ENCODE measurements around the gene SPDYE17. TPM values are rescaled to one million over a fixed set of nuclear protein-coding genes. Genes with fewer than 3 reads are reported as not detected.
"Not testable (repeated sequence)": the region's sequence is repeated elsewhere in the genome, so short reads cannot be mapped to it uniquely, and the experiment has no call there.

The SPDYE17 gene
- total and polyA plus RNA-seq, 4 donors, result not detected

DNA sequence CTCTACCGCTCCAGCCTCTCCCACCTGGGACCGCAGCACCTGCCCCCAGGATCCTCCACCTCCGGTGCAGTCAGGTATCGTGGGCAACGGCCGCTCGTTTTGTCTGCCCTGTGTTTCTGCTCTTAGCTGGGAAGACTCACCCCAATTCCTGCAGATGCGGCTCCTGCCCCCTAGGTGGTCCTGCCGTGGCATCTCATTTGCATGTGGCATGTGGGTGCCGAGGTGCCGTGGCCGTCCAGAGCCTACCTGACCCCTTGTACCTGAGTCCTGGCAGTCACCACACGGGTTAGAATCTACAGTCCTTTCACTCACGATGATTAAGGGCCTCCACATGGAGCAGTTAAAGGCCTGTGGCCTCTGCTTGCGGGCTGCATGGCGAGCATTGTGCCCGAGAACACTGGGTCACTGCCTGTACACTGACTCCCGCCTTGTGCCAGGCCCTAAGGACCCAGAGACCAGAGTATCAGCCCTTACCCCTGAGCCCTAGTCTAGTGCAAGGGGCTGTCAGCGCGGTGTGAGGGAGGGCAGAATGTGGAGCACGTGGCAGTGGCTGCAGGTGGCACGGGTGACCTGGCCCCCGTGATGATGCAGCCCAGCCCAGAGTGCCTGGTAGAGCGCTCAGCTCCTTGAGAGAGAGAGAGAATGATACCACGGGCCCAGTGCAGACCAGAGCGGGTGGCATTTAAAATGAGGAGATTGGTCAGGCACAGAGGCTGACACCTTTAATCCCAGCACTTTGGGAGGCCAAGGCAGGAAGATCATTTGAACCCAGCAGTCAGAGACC is 50.8 kb downstream of the SPDYE17 start:
- not testable (repeated sequence) for H3K36me3 ChIP-seq (ENCODE audit: control insufficient read depth in 4 of 4, insufficient read depth in 3 of 4, low read depth in 1 of 4, low read length in 3 of 4); H3K27me3 ChIP-seq (ENCODE audit: control insufficient read depth in 4 of 4, insufficient read depth in 4 of 4, low read length in 3 of 4); H3K4me3 ChIP-seq (ENCODE audit: low read depth in 1 of 3, low read length in 3 of 3); H3K4me1 ChIP-seq (ENCODE audit: control insufficient read depth in 4 of 4, insufficient read depth in 4 of 4, low read length in 3 of 4); H3K27ac ChIP-seq (ENCODE audit: low read depth in 1 of 2, low read length in 2 of 2); DNase-seq (ENCODE audit: low spot score); H3K9me3 ChIP-seq (ENCODE audit: control insufficient read depth in 4 of 4, low read length in 3 of 4); H3K9ac ChIP-seq (ENCODE audit: low read depth in 1 of 2, low read length in 2 of 2)
- 96% methylated on average over 25 of the region's 26 CpGs for WGBS

DNA sequence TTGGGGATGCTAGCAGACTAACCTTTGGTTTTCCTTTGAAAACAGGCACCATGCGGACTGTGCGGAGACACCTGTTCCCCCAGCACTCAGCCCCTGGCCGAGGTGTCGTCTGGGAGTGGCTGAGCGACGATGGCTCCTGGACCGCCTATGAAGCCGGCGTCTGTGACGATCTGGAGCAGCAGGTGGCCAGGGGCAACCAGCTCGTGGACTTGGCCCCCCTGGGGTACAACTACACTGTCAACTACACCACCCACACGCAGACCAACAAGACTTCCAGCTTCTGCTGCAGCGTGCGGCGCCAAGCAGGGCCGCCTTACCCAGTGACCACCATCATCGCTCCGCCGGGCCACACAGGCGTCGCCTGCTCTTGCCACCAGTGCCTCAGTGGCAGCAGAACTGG is 51.6 kb downstream of the SPDYE17 start:
- WGBS, result 98% methylated on average over 21 of the region's 21 CpGs
- H3K27ac ChIP-seq (ENCODE audit: low read depth in 1 of 2, low read length in 2 of 2); H3K4me1 ChIP-seq (ENCODE audit: control insufficient read depth in 4 of 4, insufficient read depth in 4 of 4, low read length in 3 of 4); DNase-seq (ENCODE audit: low spot score); H3K4me3 ChIP-seq (ENCODE audit: low read depth in 1 of 3, low read length in 3 of 3); H3K27me3 ChIP-seq (ENCODE audit: control insufficient read depth in 4 of 4, insufficient read depth in 4 of 4, low read length in 3 of 4); H3K9me3 ChIP-seq (ENCODE audit: control insufficient read depth in 4 of 4, low read length in 3 of 4); H3K9ac ChIP-seq (ENCODE audit: low read depth in 1 of 2, low read length in 2 of 2); H3K36me3 ChIP-seq (ENCODE audit: control insufficient read depth in 4 of 4, insufficient read depth in 3 of 4, low read depth in 1 of 4, low read length in 3 of 4): not testable (repeated sequence)

DNA sequence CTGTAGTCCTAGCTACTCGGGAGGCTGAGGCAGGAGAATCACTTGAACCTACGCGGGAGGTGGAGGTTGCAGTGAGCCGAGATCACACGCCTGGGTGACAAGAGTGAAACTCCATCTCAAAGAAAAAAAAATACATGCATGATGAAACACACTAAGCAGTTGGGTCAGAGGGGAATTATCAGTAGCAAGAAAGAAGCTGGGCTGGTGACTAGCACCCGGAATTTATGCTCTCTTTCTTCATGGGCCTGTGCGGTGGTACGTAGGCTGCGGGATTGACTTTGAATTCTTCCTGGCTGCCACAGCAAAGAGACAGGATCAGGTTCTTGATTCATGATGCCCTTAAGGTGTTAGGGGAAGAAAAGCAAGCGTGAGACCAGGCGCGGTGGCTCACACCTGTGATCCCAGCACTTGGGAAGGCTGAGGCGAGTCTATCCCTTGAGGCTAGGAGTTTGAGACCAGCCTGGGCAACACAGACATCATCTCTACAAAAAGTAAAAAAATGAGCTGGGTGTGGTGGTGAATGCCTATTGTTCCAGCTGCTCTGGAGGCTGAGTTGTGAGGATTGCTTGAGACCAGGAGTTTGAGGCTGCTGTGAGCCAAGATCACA is 54.3 kb downstream of the SPDYE17 start:
- H3K36me3 ChIP-seq (ENCODE audit: control insufficient read depth in 4 of 4, insufficient read depth in 3 of 4, low read depth in 1 of 4, low read length in 3 of 4); H3K27me3 ChIP-seq (ENCODE audit: control insufficient read depth in 4 of 4, insufficient read depth in 4 of 4, low read length in 3 of 4); H3K4me1 ChIP-seq (ENCODE audit: control insufficient read depth in 4 of 4, insufficient read depth in 4 of 4, low read length in 3 of 4); H3K27ac ChIP-seq (ENCODE audit: low read depth in 1 of 2, low read length in 2 of 2); DNase-seq (ENCODE audit: low spot score); H3K4me3 ChIP-seq (ENCODE audit: low read depth in 1 of 3, low read length in 3 of 3); H3K9me3 ChIP-seq (ENCODE audit: control insufficient read depth in 4 of 4, low read length in 3 of 4); H3K9ac ChIP-seq (ENCODE audit: low read depth in 1 of 2, low read length in 2 of 2): not testable (repeated sequence)
- WGBS, result 93% methylated on average over 9 of the region's 13 CpGs

DNA sequence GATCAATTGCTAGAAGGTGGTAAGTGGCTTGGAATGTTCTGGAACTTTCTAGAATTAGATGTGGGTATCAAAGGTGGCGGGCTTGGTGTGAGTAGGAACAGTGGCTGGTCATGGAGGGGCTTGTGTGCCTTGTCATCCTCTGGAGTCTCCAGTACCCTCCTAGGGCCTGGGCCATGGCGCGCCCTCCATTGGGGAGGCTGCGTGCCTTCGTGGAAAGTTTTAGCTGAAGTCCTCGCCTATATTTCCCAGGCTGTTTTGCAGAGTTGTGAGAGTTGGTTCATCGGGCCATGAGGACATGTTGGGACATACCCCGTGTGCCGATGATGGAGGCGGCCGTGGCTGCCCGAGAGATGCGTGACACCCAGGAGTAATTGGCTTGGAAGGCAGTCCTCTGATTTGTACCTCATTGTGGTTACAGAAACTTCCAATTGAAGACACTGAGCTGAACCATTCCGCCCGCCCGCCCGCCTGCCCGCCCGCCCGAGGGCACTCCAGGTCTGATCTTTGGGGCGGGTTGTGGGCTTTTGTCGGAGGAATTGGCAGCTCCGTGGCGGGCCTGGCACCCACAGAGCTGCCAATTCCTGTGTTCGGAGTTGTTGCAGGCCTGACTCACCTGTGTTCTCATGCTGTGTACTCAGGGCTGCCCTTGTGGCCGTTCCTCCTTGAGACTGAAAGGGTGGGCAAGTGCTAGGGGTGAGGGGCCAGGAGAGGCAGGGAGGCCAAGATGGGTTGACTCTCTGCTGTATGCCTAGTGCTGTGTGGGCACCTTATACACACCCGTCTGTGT is 57.2 kb downstream of the SPDYE17 start:
- not testable (repeated sequence) for H3K4me1 ChIP-seq (ENCODE audit: control insufficient read depth in 4 of 4, insufficient read depth in 4 of 4, low read length in 3 of 4); H3K9me3 ChIP-seq (ENCODE audit: control insufficient read depth in 4 of 4, low read length in 3 of 4); H3K27ac ChIP-seq (ENCODE audit: low read depth in 1 of 2, low read length in 2 of 2); H3K36me3 ChIP-seq (ENCODE audit: control insufficient read depth in 4 of 4, insufficient read depth in 3 of 4, low read depth in 1 of 4, low read length in 3 of 4); H3K4me3 ChIP-seq (ENCODE audit: low read depth in 1 of 3, low read length in 3 of 3); DNase-seq (ENCODE audit: low spot score); H3K9ac ChIP-seq (ENCODE audit: low read depth in 1 of 2, low read length in 2 of 2); H3K27me3 ChIP-seq (ENCODE audit: control insufficient read depth in 4 of 4, insufficient read depth in 4 of 4, low read length in 3 of 4)
- 93% methylated on average over 25 of the region's 27 CpGs for WGBS

DNA sequence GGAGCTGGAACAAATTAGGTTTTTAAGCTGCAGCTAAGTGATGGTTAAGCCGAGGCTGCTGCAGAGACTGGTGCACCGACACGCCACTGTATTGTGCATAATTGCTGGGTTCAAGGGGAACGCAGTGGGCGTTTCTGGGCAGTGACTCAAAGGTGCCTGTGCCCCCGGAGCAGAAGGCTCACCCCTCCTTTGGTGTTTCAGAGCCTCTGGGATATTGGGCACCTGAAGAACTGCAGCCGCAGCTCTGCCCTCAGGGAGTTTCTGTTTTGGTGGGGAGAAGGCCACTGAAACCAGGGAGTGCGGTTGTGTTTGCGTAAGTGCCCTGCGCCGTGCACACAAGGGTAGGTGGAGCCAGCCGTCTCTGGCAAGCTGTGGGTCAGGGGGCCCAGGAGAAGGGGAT is 57.8 kb downstream of the SPDYE17 start:
- H3K27me3 ChIP-seq (ENCODE audit: control insufficient read depth in 4 of 4, insufficient read depth in 4 of 4, low read length in 3 of 4); H3K36me3 ChIP-seq (ENCODE audit: control insufficient read depth in 4 of 4, insufficient read depth in 3 of 4, low read depth in 1 of 4, low read length in 3 of 4); DNase-seq (ENCODE audit: low spot score); H3K4me3 ChIP-seq (ENCODE audit: low read depth in 1 of 3, low read length in 3 of 3); H3K9me3 ChIP-seq (ENCODE audit: control insufficient read depth in 4 of 4, low read length in 3 of 4); H3K27ac ChIP-seq (ENCODE audit: low read depth in 1 of 2, low read length in 2 of 2); H3K4me1 ChIP-seq (ENCODE audit: control insufficient read depth in 4 of 4, insufficient read depth in 4 of 4, low read length in 3 of 4); H3K9ac ChIP-seq (ENCODE audit: low read depth in 1 of 2, low read length in 2 of 2): not testable (repeated sequence)
- WGBS, result 93% methylated on average over 8 of the region's 12 CpGs

DNA sequence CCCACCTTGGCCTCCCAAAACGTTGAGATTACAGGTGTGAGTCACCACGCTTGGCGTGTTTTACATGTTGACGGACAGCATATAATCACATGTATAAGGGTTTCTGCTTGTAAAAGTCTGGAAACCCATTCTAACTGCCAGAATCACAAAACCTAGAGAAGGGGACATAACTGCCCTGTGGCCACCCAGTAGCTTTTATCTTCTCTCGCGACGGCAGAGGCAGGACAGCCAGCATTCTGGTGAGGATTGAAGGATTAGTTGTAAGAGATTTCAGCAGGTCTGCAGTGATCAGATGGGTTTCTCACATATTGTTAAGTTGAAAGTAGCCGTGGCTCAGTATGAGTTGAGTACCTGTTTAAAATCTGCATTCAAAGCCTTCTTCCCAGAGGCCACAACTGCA is 59.8 kb downstream of the SPDYE17 start:
- not testable (repeated sequence) for H3K36me3 ChIP-seq (ENCODE audit: control insufficient read depth in 4 of 4, insufficient read depth in 3 of 4, low read depth in 1 of 4, low read length in 3 of 4); DNase-seq (ENCODE audit: low spot score); H3K4me3 ChIP-seq (ENCODE audit: low read depth in 1 of 3, low read length in 3 of 3); H3K27ac ChIP-seq (ENCODE audit: low read depth in 1 of 2, low read length in 2 of 2); H3K4me1 ChIP-seq (ENCODE audit: control insufficient read depth in 4 of 4, insufficient read depth in 4 of 4, low read length in 3 of 4); H3K27me3 ChIP-seq (ENCODE audit: control insufficient read depth in 4 of 4, insufficient read depth in 4 of 4, low read length in 3 of 4); H3K9me3 ChIP-seq (ENCODE audit: control insufficient read depth in 4 of 4, low read length in 3 of 4); H3K9ac ChIP-seq (ENCODE audit: low read depth in 1 of 2, low read length in 2 of 2)
- WGBS, result 95% methylated on average over 8 of the region's 8 CpGs

Small RNA genes lying within 50 kb of the gene (small RNA-seq; reads per million reads assigned to genes)
- not detected for gene RF00019

Other genes with a start within 250 kb of the SPDYE17 start
- under 1 TPM; 0.09 to 0.75 TPM for gene SPDYE18, start 30.2 kb upstream of the SPDYE17 start, total RNA-seq
- under 1 TPM; 0.21 to 0.47 TPM for gene SPDYE18, start 30.2 kb upstream of the SPDYE17 start, polyA plus RNA-seq
- 1 to 10 TPM; 2.7 to 3.5 TPM for gene CCDC146, start 90.3 kb upstream of the SPDYE17 start, total RNA-seq
- 1 to 10 TPM; 1.3 to 3.9 TPM for gene CCDC146, start 90.3 kb upstream of the SPDYE17 start, polyA plus RNA-seq
- gene FGL2, start 167.5 kb upstream of the SPDYE17 start, total RNA-seq, result 10 to 100 TPM; 19.1 to 21.7 TPM
- gene FGL2, start 167.5 kb upstream of the SPDYE17 start, polyA plus RNA-seq, result 1 to 10 TPM; 2.7 to 8.1 TPM

Measured in liver (tissue), 10 donors.